WTC11 (cell line): ENCODE results near the gene TANGO2. TPM values are rescaled to one million over a fixed set of nuclear protein-coding genes. Genes with fewer than 3 reads are reported as not detected.

Experiments
- ATAC-seq: fragments of 200-7000 bp; cut with Tn5 transposase; 2 replicates; pipeline ENCODE4 v1.10.0; 2021; ENCODE audit warnings: mild to moderate bottlenecking, moderate library complexity
- CTCF ChIA-PET: fragments of 300-600 bp; sonication (Branson Sonifier 250); formaldehyde crosslinking; loops from one replicate; lab custom pipeline; 2021; ENCODE audit warnings: antibody characterized with exemption; lab: Charles Lee
- POLR2A ChIA-PET: fragments of 350-600 bp; sonication (Branson Sonifier 250); formaldehyde crosslinking; loops from one replicate; lab custom pipeline; 2021; ENCODE audit warnings: antibody characterized with exemption; lab: Charles Lee
- DNase-seq: peaks from one replicate; pipeline ENCODE4 v3.0.0; 2021; ENCODE audit warnings: low spot score
- H3K27ac Mint-ChIP-seq: 2 replicates; pipeline ENCODE4 v1.8.0; 2021; ENCODE audit warnings: mixed read lengths
- H3K27me3 Mint-ChIP-seq: 2 replicates; pipeline ENCODE4 v1.8.0; 2021; ENCODE audit warnings: low read depth, mild to moderate bottlenecking, moderate library complexity, mixed read lengths
- H3K36me3 Mint-ChIP-seq: 2 replicates; pipeline ENCODE4 v1.8.0; 2021; ENCODE audit warnings: mixed read lengths
- H3K4me1 Mint-ChIP-seq: 2 replicates; pipeline ENCODE4 v1.8.0; 2022; ENCODE audit warnings: mixed read lengths
- H3K4me3 Mint-ChIP-seq: 2 replicates; pipeline ENCODE4 v1.8.0; 2021; ENCODE audit warnings: mild to moderate bottlenecking, moderate library complexity, mixed read lengths
- H3K9me3 Mint-ChIP-seq: 2 replicates; pipeline ENCODE4 v1.8.0; 2021; ENCODE audit warnings: mixed read lengths
- ETV6 ChIP-seq: sonication (generic); formaldehyde crosslinking; IDR thresholded peaks from 2 replicates; pipeline ENCODE4 v1.8.1; 2022; ENCODE audit warnings: mild to moderate bottlenecking, missing genetic modification reagents
- GABPB1 ChIP-seq: sonication (generic); formaldehyde crosslinking; IDR thresholded peaks from 2 replicates; pipeline ENCODE4 v1.8.1; 2023; ENCODE audit warnings: mild to moderate bottlenecking, missing genetic modification reagents
- HMGA2 ChIP-seq: fragments of 250-450 bp; sonication (Bioruptor Pico); IDR thresholded peaks from 2 replicates; pipeline ENCODE4 v1.4.0; 2021; ENCODE audit warnings: mild to moderate bottlenecking, moderate library complexity
- NFE2L1 ChIP-seq: sonication (generic); formaldehyde crosslinking; IDR thresholded peaks from 2 replicates; pipeline ENCODE4 v1.8.1; 2023; ENCODE audit warnings: missing genetic modification reagents
- NR3C1 ChIP-seq: sonication (generic); formaldehyde crosslinking; conservative IDR thresholded peaks from 2 replicates; pipeline ENCODE4 v1.8.1; 2023; ENCODE audit warnings: low read depth, mild to moderate bottlenecking, missing genetic modification reagents
- RELA ChIP-seq: sonication (generic); formaldehyde crosslinking; IDR thresholded peaks from 2 replicates; pipeline ENCODE4 v1.8.1; 2022; ENCODE audit warnings: missing genetic modification reagents, mild to moderate bottlenecking, borderline replicate concordance
- RORB ChIP-seq: fragments of 250-450 bp; sonication (Bioruptor Pico); IDR thresholded peaks from 2 replicates; pipeline ENCODE4 v1.9.0; 2021; ENCODE audit warnings: mild to moderate bottlenecking
- ZBTB21 ChIP-seq: sonication (generic); formaldehyde crosslinking; IDR thresholded peaks from 2 replicates; pipeline ENCODE4 v1.8.1; 2023; ENCODE audit warnings: mild to moderate bottlenecking, missing genetic modification reagents, borderline replicate concordance
- ZNF121 ChIP-seq: sonication (generic); formaldehyde crosslinking; IDR thresholded peaks from 2 replicates; pipeline ENCODE4 v1.8.0; 2023; ENCODE audit warnings: missing genetic modification reagents
- ZNF219 ChIP-seq: sonication (generic); formaldehyde crosslinking; IDR thresholded peaks from 2 replicates; pipeline ENCODE4 v1.8.0; 2023; ENCODE audit warnings: missing genetic modification reagents, mild to moderate bottlenecking, borderline replicate concordance
- ZNF232 ChIP-seq: sonication (generic); formaldehyde crosslinking; IDR thresholded peaks from 2 replicates; pipeline ENCODE4 v1.8.0; 2022; ENCODE audit warnings: mild to moderate bottlenecking, missing genetic modification reagents
- ZNF425 ChIP-seq: fragments of 250-450 bp; sonication (Bioruptor Pico); conservative IDR thresholded peaks from 2 replicates; pipeline ENCODE4 v1.9.0; 2021; ENCODE audit warnings: mild to moderate bottlenecking
- ZNF532 ChIP-seq: fragments of 250-450 bp; sonication (Bioruptor Pico); IDR thresholded peaks from 2 replicates; pipeline ENCODE4 v1.9.0; 2021; ENCODE audit warnings: mild to moderate bottlenecking, borderline replicate concordance
- ZNF671 ChIP-seq: fragments of 250-450 bp; sonication (Bioruptor Pico); IDR thresholded peaks from 2 replicates; pipeline ENCODE4 v1.8.0; 2021; ENCODE audit warnings: mild to moderate bottlenecking
- total RNA-seq: library from RNA; stranded (reverse); gene quantifications from 3 replicates; pipeline ENCODE4 v1.2.3, GENCODE V29; 2021
- TF ChIP-seq, protein P1 (sequence below): sonication (generic); formaldehyde crosslinking; IDR thresholded peaks from 2 replicates; pipeline ENCODE4 v1.8.1; 2023; ENCODE audit warnings: mild to moderate bottlenecking, moderate library complexity, missing genetic modification reagents
- TF ChIP-seq, protein P2 (sequence below): sonication (generic); formaldehyde crosslinking; IDR thresholded peaks from 2 replicates; pipeline ENCODE4 v1.8.1; 2022; ENCODE audit warnings: missing genetic modification reagents, borderline replicate concordance
- TF ChIP-seq, protein P3 (sequence below): fragments of 250-450 bp; sonication (Bioruptor Pico); IDR thresholded peaks from 2 replicates; pipeline ENCODE4 v1.9.0; 2021; ENCODE audit warnings: moderate library complexity, mild to moderate bottlenecking, inconsistent platforms, borderline replicate concordance
- TF ChIP-seq, protein P4 (sequence below): sonication (generic); formaldehyde crosslinking; IDR thresholded peaks from 2 replicates; pipeline ENCODE4 v1.8.0; 2023; ENCODE audit warnings: mild to moderate bottlenecking, missing genetic modification reagents

Gene TANGO2
- total RNA-seq, 1 experiment from 2014 or later = 14.8 TPM

GRCh38 chr22:19972251-19972650 lies 48.7 kb upstream of the TANGO2 start (continued):
- TF ChIP-seq, protein P1, sequence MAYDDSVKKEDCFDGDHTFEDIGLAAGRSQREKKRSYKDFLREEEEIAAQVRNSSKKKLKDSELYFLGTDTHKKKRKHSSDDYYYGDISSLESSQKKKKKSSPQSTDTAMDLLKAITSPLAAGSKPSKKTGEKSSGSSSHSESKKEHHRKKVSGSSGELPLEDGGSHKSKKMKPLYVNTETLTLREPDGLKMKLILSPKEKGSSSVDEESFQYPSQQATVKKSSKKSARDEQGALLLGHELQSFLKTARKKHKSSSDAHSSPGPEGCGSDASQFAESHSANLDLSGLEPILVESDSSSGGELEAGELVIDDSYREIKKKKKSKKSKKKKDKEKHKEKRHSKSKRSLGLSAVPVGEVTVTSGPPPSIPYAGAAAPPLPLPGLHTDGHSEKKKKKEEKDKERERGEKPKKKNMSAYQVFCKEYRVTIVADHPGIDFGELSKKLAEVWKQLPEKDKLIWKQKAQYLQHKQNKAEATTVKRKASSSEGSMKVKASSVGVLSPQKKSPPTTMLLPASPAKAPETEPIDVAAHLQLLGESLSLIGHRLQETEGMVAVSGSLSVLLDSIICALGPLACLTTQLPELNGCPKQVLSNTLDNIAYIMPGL (CRISPR knock-in tag) = no peak
- TF ChIP-seq GABPB1 (CRISPR knock-in tag) (no peak), ZNF219 (CRISPR knock-in tag) (no peak), RELA (no peak), ZNF671 (CRISPR knock-in tag) (no peak), ETV6 (CRISPR knock-in tag) (no peak), ZNF232 (no peak), HMGA2 (no peak), NR3C1 (no peak), ZBTB21 (CRISPR knock-in tag) (no peak)
- TF ChIP-seq, protein P2, sequence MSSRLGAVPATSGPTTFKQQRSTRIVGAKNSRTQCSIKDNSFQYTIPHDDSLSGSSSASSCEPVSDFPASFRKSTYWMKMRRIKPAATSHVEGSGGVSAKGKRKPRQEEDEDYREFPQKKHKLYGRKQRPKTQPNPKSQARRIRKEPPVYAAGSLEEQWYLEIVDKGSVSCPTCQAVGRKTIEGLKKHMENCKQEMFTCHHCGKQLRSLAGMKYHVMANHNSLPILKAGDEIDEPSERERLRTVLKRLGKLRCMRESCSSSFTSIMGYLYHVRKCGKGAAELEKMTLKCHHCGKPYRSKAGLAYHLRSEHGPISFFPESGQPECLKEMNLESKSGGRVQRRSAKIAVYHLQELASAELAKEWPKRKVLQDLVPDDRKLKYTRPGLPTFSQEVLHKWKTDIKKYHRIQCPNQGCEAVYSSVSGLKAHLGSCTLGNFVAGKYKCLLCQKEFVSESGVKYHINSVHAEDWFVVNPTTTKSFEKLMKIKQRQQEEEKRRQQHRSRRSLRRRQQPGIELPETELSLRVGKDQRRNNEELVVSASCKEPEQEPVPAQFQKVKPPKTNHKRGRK (CRISPR knock-in tag) = no peak
- TF ChIP-seq, protein P3, sequence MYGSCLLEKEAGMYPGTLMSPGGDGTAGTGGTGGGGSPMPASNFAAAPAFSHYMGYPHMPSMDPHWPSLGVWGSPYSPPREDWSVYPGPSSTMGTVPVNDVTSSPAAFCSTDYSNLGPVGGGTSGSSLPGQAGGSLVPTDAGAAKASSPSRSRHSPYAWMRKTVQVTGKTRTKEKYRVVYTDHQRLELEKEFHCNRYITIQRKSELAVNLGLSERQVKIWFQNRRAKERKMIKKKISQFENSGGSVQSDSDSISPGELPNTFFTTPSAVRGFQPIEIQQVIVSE = no peak
- TF ChIP-seq, all 79 proteins: peak for 0

- peak; percentile 33 for DNase-seq
- H3K4me1 Mint-ChIP-seq = peaks cover 18% of the 10 kb centered on the region
- ChIA-PET CTCF (interaction anchor here (0.8 to 8.4 kb wide), 6 partner anchors 10 to 112 kb away, joined by 3 to 181 read pairs (median 6); no protein-coding TSS in a partner anchor), POLR2A (no interaction called here)
- no peak overlapping the region for H3K4me3 Mint-ChIP-seq
- peaks cover 15% of the 10 kb centered on the region for H3K36me3 Mint-ChIP-seq
- TF ChIP-seq, protein P4, sequence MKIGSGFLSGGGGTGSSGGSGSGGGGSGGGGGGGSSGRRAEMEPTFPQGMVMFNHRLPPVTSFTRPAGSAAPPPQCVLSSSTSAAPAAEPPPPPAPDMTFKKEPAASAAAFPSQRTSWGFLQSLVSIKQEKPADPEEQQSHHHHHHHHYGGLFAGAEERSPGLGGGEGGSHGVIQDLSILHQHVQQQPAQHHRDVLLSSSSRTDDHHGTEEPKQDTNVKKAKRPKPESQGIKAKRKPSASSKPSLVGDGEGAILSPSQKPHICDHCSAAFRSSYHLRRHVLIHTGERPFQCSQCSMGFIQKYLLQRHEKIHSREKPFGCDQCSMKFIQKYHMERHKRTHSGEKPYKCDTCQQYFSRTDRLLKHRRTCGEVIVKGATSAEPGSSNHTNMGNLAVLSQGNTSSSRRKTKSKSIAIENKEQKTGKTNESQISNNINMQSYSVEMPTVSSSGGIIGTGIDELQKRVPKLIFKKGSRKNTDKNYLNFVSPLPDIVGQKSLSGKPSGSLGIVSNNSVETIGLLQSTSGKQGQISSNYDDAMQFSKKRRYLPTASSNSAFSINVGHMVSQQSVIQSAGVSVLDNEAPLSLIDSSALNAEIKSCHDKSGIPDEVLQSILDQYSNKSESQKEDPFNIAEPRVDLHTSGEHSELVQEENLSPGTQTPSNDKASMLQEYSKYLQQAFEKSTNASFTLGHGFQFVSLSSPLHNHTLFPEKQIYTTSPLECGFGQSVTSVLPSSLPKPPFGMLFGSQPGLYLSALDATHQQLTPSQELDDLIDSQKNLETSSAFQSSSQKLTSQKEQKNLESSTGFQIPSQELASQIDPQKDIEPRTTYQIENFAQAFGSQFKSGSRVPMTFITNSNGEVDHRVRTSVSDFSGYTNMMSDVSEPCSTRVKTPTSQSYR (CRISPR knock-in tag) = no peak
- TF ChIP-seq NFE2L1 (CRISPR knock-in tag) (no peak), ZNF425 (CRISPR knock-in tag) (no peak), RORB (CRISPR knock-in tag) (no peak), ZNF532 (CRISPR knock-in tag) (no peak), ZNF121 (CRISPR knock-in tag) (no peak)
- H3K27me3 Mint-ChIP-seq = no peaks in the 10 kb centered on the region
- H3K9me3 Mint-ChIP-seq = no peaks in the 10 kb centered on the region
- H3K27ac Mint-ChIP-seq = no peak overlapping the region
- ATAC-seq = no peak
Observed at GRCh38 chr22:19972652-19973550, 48.0 kb upstream of the TANGO2 start.
